GM12892 (cell line): ENCODE measurements around the gene MTFR2.

ENCODE experiments used
- POLR2A ChIP-seq: IDR thresholded peaks from 2 replicates; pipeline ENCODE4 v1.6.1; 2011; ENCODE audit warnings: low read depth, low read length, control low read depth
- POLR2AphosphoS5 ChIP-seq: IDR thresholded peaks from 2 replicates; pipeline ENCODE4 v1.6.1; 2011; ENCODE audit warnings: low read depth, low read length, control low read depth
- TAF1 ChIP-seq: IDR thresholded peaks from 2 replicates; pipeline ENCODE4 v1.6.1; 2011; ENCODE audit warnings: low read depth, mild to moderate bottlenecking, control low read depth, low read length, borderline replicate concordance

GRCh38 chr6:136209496-136209895, 40.6 kb downstream of the MTFR2 start:
- TF ChIP-seq POLR2A (no peak), POLR2AphosphoS5 (no peak), TAF1 (no peak)
